Measurements from ENCODE around the gene ZP3.
"Not testable (repeated sequence)": the region's sequence is repeated elsewhere in the genome, so short reads cannot be mapped to it uniquely, and the experiment has no call there.

Gene ZP3

DNA sequence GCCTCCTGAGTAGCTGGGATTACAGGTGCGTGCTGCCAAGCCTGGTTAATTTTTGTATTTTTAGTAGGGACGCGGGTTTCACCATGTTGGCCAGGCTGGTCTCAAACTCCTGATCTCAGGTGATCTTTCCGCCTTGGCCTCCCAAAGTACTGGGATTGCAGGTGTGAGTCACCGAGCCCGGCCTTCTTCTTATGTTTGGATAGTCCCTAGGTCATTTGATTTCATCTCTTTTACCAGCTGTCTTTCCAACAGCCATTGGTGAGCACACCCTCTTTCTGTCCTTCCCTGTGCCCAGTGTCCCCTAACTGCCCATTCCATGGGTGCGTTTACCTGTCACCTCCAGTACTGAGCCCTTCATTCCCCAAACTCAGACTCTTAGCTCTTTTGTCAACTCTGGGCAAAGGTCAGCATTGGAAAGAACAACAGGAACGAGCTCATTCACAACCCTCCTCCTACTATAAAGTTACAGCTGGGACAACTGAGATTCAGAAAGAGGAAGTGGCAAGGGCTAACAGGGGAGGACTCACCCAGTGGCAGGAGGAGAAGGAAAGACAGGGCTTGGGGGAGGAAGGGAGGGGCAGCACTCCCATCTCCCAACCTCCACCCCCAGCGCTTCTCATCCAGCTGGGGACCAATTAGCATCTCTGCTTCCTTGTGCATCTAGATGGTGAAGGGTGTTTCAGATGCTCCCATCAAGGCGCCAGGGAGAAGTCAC, 20.8 kb upstream of the ZP3 start:
- H3K4me3 ChIP-seq = no peak overlapping the region
- H3K27ac ChIP-seq = 0 out of 2 replicates have a peak overlapping the region, but pooled peaks have one; percentile 5
- H3K36me3 ChIP-seq = no peaks in the 10 kb centered on the region
- H3K27me3 ChIP-seq = no peaks in the 10 kb centered on the region
- H4K20me1 ChIP-seq = no peaks in the 10 kb centered on the region
- H3K9me3 ChIP-seq = no peaks in the 10 kb centered on the region
- peaks cover 13% of the 10 kb centered on the region for H3K4me1 ChIP-seq
- peak overlapping the region; percentile 55 for H3K4me2 ChIP-seq
- H3K9ac ChIP-seq = no peak overlapping the region; the same call in 1 of the 2 replicates
- TF ChIP-seq Cebpa-rat (IDR thresholded peaks at IDR 0.05) = no peak

GRCh38 chr7:76405738-76406137, 19.0 kb upstream of the ZP3 start:
- TF ChIP-seq Cebpa-rat (IDR thresholded peaks at IDR 0.05) = no peak
- no peak overlapping the region for H3K4me3 ChIP-seq

DNA sequence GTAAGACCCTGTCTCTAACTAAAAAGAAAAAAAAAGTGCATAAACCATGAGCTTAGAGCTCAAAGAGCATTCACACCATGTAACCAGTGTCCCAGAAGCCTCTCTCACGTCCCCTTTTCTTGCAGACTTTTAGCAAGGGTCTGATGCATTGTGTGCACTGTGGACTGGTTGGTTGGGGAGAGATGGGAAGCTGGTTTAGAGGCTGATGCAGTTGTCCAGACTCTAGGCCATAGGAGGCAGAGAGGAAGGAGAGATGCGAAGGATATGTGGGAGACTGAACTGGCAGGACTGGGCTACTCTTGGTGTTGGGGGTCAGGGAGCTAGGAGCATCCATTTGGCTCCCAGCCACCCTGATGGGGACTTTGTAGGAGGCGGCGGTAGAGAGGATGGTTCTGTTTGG, 17.0 kb upstream of the ZP3 start:
- Histone ChIP-seq H3K27ac (no peak overlapping the region), H3K9ac (no peak overlapping the region), H3K4me1 (peaks cover 18% of the 10 kb centered on the region), H3K36me3 (no peaks in the 10 kb centered on the region), H3K27me3 (no peaks in the 10 kb centered on the region), H3K9me3 (no peaks in the 10 kb centered on the region), H3K4me3 (no peak overlapping the region), H3K4me2 (no peak overlapping the region), H4K20me1 (no peaks in the 10 kb centered on the region)
- no peak for TF ChIP-seq Cebpa-rat (IDR thresholded peaks at IDR 0.05)

More at GRCh38 chr7:76405738-76406137, 19.0 kb upstream of the ZP3 start:
- H3K4me2 ChIP-seq = no peak overlapping the region
- H3K4me1 ChIP-seq = peaks cover 13% of the 10 kb centered on the region
- H3K27me3 ChIP-seq = no peaks in the 10 kb centered on the region
- no peak overlapping the region for H3K9ac ChIP-seq
- H4K20me1 ChIP-seq = no peaks in the 10 kb centered on the region
- no peaks in the 10 kb centered on the region for H3K9me3 ChIP-seq
- H3K36me3 ChIP-seq = no peaks in the 10 kb centered on the region
- H3K27ac ChIP-seq = no peak overlapping the region

DNA sequence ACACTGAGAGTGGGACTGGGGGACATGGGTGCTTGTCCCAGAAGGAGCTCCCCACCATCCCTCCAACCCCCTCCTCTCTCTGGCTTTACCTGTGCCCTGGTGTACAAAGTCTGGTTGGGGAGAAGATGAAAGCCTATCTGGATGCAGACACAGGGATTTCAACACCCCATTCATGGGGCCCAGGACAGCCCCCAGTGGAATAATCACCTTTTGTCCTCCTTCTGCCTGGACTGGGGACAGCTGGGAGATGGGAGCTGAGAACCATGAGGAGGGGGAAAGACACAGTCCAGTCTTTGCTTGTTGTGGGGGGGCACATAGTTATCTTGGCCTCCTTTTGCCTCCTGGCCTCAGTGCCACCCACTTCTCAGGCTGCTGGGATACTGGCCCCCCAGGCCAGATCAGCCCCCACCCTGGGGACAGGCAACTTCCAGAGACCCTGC, 16.6 kb upstream of the ZP3 start:
- H3K4me3 ChIP-seq = no peak overlapping the region
- no peak overlapping the region for H3K9ac ChIP-seq
- H3K4me2 ChIP-seq = no peak overlapping the region
- no peaks in the 10 kb centered on the region for H4K20me1 ChIP-seq
- H3K4me1 ChIP-seq = peaks cover 18% of the 10 kb centered on the region
- H3K27ac ChIP-seq = no peak overlapping the region
- no peaks in the 10 kb centered on the region for H3K36me3 ChIP-seq
- H3K9me3 ChIP-seq = no peaks in the 10 kb centered on the region
- no peak for TF ChIP-seq Cebpa-rat (IDR thresholded peaks at IDR 0.05)
- no peaks in the 10 kb centered on the region for H3K27me3 ChIP-seq

- no peak within 1 kb of the TSS for H3K4me3 ChIP-seq
- H3K27me3 ChIP-seq = no peaks in the 10 kb centered on the region
- no peak within 1 kb of the TSS for H3K27ac ChIP-seq
- no peaks in the 10 kb centered on the region for H3K36me3 ChIP-seq
- no peak for TF ChIP-seq Cebpa-rat (IDR thresholded peaks at IDR 0.05)
- no peak within 1 kb of the TSS for H3K9ac ChIP-seq
- no peaks in the 10 kb centered on the region for H4K20me1 ChIP-seq
- no peaks in the 10 kb centered on the region for H3K9me3 ChIP-seq
- no peak within 1 kb of the TSS for H3K4me2 ChIP-seq
- H3K4me1 ChIP-seq = peaks cover 8% of the 10 kb centered on the region; the same call in 1 of the 2 replicates
These were observed 15.2 kb upstream of the ZP3 start, which contains the start of gene SSC4D for GRCh38 chr7:76409537-76409936. Gene SSC4D (minus strand): TSS chr7:76409697. CDS start chr7:76404439, 5,258 bp downstream.

DNA sequence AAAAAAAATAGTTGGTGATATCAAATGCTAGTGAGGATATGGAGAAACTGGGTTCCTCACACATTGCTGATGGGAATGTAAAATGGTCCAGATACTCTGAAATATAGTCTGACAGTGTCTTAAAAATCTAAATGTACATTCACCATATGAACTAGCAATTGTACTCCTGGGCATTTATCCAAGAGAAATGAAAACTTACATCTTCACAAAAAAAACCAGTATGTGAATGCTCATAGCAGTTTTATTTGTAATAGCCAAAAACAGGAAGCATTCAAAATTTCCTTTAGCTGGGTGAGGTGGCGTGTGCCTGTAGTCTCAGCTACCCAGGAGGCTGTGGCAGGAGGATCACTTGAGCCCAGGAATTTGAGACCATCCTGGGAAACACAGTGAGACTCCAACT, 13.1 kb upstream of the ZP3 start:
- Histone ChIP-seq H3K27me3 (no peaks in the 10 kb centered on the region), H4K20me1 (no peaks in the 10 kb centered on the region), H3K4me1 (0 out of 2 replicates have a peak, but pooled peaks cover 5% of the 10 kb centered on the region), H3K4me3 (no peak overlapping the region), H3K9me3 (no peaks in the 10 kb centered on the region), H3K4me2 (no peak overlapping the region), H3K9ac (no peak overlapping the region), H3K36me3 (no peaks in the 10 kb centered on the region), H3K27ac (no peak overlapping the region)
- no peak for TF ChIP-seq Cebpa-rat (IDR thresholded peaks at IDR 0.05)

DNA sequence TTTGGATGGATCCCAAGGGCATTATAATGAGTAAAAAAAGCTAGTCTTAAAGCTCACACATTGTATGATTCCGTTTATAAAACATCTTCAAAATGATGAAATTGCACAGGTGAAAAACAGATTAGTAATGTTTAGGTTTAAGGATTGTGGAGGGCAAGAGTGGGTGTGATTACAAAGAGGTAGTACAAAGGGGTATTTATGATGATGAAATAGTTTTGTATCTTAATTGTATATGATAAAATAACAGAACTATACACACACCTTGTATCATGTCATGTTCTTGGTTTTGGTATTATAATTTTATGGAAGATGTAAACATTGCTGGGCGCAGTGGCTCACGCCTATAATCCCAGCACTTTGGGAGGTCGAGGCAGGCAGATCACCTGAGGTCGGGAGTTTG, 12.5 kb upstream of the ZP3 start:
- Histone ChIP-seq H3K9me3 (no peaks in the 10 kb centered on the region), H3K27ac (no peak overlapping the region), H3K27me3 (no peaks in the 10 kb centered on the region), H4K20me1 (no peaks in the 10 kb centered on the region), H3K4me1 (0 out of 2 replicates have a peak, but pooled peaks cover 5% of the 10 kb centered on the region), H3K4me3 (no peak overlapping the region), H3K36me3 (no peaks in the 10 kb centered on the region), H3K9ac (no peak overlapping the region), H3K4me2 (no peak overlapping the region)
- no peak for TF ChIP-seq Cebpa-rat (IDR thresholded peaks at IDR 0.05)

- H3K27me3 ChIP-seq, H3K27ac ChIP-seq, H3K4me2 ChIP-seq, H4K20me1 ChIP-seq, H3K4me1 ChIP-seq, H3K9ac ChIP-seq, H3K9me3 ChIP-seq, H3K4me3 ChIP-seq, H3K36me3 ChIP-seq: not testable (repeated sequence)
These were observed 7.0 kb upstream of the ZP3 start for GRCh38 chr7:76417654-76418310.

- H3K4me1 ChIP-seq = peaks cover 11% of the 10 kb centered on the region
- H3K4me2 ChIP-seq, H3K27me3 ChIP-seq, H3K4me3 ChIP-seq, H3K36me3 ChIP-seq, H3K27ac ChIP-seq, H4K20me1 ChIP-seq, H3K9ac ChIP-seq, H3K9me3 ChIP-seq: not testable (repeated sequence)
These were observed 3.7 kb upstream of the ZP3 start for GRCh38 chr7:76421097-76421496.

GRCh38 chr7:76423666-76424412, 911 bp upstream of the ZP3 start:
- Histone ChIP-seq H3K4me1 (peaks cover 11% of the 10 kb centered on the region), H3K27ac (no peak overlapping the region), H3K4me3 (no peak overlapping the region), H3K36me3 (no peaks in the 10 kb centered on the region), H3K4me2 (no peak overlapping the region), H3K9me3 (no peaks in the 10 kb centered on the region), H4K20me1 (no peaks in the 10 kb centered on the region), H3K27me3 (no peaks in the 10 kb centered on the region), H3K9ac (no peak overlapping the region)
- TF ChIP-seq Cebpa-rat (IDR thresholded peaks at IDR 0.05) = no peak

All from BLaER1 (cell line).